GM19455 (cell line): ENCODE measurements around the gene CTNNA2.

Source experiments
- ATAC-seq: cut with Tn5 transposase; IDR thresholded peaks from one replicate; pipeline ENCODE4 v1.9.1; 2021; ENCODE audit not compliant: unreplicated experiment

The CTNNA2 gene

DNA sequence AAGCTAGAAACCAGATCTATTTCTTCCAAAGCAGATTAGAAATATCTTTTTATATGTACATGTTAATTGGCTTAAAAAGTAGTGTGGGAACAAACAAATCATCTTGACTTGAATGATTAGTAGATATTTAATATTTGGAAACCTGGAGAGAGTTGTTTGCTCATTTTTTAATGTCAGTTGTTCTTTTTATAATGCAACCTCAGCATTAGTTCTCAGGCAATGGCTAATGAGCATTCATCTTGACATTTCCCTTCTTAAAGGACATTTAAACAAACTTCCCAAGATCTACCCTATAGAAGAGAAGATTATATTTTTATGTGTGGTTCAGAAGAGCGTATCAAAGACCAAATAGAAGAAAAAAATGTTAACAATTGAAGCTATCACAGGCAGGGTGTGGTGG, 334.0 kb downstream of the CTNNA2 start:
- no peak for ATAC-seq

DNA sequence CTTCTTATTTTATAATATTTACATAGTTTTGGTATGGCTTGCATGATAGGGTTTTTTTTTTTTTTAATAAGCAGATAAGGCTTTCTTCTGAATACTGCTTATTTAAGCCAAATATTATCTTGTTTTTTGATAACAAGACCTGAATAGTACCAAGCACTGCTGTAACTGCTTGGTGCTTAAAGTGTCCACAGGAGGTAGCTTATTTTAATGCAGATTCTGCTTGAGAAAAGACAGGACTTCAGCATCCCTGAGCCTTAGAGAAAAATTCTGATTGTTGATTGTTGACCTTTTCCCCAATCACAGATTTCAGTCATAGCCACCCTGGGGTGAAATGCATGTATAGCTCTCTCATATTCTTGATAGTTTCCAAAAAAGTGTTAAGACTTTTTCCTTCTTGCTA, 336.4 kb downstream of the CTNNA2 start:
- no peak for ATAC-seq

DNA sequence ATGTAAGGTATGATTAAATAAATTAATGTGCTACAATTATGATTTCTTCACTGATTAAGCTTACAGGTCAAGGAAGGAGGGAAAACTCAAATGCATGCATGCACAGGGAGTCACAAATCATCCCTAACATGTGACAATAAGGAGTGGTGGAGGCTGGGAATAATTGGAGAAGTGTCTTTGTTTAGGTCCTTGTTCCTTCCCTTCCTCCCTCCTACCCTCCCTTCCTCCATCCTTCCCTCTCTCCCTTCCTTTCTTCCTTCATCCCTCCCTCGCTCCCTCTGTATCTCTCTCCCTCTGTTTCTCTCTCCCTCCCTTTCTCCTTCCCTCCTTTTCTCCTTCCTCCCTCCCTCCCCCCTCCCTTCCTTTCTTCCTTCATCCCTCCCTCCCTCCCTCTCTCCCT, 337.1 kb downstream of the CTNNA2 start:
- ATAC-seq: no peak

DNA sequence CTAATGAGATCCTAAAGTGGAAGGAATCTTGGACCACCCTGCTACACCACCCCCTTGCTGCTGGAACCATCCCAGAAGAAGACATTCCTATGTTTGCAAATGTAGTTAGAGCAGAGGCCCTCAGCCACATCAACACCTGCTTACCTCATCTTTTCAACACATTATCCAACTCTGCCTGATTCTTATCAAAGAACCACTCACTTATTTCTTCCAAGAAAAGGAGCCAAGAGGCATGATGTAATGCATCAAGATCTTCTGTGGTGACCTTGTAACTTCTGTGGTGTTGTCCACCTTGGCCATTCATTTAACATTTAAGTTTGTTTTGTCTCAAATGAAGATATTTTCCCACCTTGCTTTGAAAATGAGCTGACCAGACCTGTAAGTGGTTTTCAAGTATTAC, 338.1 kb downstream of the CTNNA2 start:
- no peak for ATAC-seq

DNA sequence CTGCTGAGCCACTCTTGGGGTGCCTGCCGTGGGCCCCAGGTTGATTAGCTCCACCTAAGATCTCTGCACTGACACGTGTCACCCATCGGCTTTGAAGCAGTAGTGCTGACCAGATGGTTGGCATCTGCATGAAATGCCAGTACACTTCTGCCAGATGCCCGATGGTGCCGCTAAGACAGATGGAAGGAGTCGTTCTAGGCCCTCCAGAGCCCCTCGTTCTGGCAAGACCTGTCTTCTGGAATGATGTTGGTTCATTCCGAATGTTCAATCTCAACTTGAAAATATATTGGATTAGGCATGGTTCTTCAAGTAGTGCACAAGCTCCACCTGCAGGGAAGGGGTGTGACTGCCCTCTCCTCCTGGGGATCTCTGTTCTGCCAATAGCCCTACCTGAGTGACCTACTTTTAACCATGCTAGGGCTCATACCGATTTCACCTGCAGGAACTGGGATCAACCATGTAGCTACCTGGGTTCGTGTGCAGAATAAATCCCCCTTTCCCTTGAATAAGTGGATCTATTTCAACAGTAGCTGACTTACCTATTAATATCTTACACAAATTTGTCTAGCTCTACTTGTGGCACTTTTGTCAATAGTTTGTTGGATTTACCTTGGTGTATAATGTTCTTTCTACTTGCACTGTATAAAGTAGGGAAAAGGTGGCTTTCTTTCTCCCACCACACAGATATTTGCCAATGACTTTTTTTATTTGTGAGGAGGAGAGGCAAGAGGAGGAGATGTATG, 342.6 kb downstream of the CTNNA2 start:
- no peak for ATAC-seq

DNA sequence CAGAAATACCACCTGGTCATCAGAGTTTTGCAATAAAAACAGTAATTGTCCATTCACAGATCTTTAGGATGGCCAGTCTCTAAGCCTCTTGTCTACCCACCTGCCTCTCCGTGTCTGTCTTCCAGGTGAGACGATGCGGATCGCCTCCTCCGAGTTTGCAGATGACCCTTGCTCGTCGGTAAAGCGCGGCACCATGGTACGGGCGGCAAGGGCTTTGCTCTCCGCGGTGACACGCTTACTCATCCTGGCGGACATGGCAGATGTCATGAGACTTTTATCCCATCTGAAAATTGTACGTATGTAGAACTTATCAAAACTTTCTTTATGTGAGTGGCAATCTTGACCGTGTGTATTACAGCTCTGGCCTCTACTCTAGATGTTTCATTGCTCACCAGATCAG, 345.0 kb downstream of the CTNNA2 start:
- no peak for ATAC-seq

DNA sequence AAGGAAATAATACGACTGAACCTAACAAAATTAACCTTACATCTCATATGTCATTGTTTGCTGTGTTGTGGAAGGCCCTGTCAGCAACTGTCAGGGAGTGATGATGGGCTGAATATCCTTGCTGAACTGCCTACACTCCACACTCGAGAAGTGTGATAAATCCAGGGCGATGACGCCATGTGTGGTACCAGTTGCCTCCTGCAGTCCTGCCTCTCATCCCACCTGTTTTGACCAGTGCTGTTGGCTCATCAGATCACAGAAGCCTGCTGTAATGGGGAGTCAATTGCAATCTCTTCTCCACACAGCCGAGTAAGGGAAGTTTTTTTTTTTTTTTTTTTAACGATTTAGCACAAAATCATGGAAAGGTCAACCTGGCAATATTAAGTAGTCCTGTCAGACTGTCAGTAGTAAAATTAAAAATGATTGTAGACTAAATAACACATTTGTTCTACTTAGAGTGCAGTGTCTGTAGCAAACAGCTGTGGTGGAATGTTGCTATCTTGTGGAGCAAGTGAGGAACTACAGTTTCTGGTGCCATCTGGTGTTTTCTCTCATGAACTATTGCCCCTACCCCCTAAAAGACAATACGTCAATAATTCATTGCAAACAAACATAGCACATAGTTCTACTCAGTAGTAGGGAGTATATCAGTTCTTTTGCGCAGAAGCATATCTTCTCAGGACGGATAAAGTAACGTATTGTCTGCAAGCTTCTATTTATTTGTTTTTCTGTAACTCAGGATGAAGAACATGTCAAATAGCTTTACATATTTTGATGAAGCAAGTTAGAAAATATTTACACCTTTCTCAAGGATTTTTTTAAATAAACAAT, 347.6 kb downstream of the CTNNA2 start:
- ATAC-seq: no peak

DNA sequence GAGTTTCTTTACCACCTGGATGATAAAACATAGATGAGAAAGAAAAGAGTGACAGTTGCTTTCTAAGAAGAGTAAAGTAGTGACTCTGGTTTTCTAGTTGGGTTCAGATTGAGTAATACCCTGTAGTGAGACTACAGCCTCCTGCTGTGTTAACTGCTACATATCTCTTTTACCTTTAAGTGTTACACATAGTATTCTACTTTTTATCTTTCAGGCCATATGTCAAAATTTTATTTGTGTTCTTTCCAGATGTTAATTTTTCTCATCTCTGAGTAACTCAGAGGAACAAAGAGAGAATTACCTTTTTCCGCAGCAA, 348.2 kb downstream of the CTNNA2 start:
- no peak for ATAC-seq

DNA sequence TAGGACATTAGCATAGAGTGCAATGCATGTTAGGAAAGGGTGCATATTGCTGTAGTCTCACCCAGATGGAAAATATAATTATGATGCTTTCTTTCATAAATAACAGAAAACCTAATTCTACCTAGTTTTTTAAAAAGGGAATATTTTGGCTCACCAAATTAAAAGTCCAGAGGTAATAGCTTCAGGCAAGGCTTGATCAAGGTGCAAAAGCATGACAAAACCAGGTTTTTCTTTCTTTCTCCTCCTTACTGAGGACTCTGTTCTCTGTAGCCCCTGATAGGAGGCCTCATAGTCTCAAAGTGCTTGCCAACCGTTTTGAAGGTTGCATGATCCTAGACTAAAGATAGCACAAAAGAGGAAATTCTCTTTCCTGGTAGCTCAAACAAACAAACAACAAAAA, 349.9 kb downstream of the CTNNA2 start:
- no peak for ATAC-seq

DNA sequence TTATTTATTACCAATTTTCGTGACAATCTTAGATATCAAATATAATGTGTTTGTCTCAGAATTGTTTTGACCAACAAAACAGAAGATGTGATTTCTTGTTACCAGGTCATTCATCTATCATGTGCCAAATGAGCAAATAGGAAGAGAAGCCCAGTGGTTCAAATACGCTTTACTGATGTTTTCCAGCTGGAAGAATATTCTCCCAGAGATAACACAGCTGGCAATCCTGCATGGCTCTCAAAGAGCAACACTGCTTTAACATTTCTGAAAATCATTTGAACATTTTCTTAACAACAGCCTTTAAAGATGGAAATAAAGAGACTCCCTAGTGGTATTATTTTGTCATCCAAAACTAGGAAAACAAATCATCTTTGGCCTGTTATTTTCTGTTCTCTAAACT, 359.8 kb downstream of the CTNNA2 start:
- no peak for ATAC-seq

DNA sequence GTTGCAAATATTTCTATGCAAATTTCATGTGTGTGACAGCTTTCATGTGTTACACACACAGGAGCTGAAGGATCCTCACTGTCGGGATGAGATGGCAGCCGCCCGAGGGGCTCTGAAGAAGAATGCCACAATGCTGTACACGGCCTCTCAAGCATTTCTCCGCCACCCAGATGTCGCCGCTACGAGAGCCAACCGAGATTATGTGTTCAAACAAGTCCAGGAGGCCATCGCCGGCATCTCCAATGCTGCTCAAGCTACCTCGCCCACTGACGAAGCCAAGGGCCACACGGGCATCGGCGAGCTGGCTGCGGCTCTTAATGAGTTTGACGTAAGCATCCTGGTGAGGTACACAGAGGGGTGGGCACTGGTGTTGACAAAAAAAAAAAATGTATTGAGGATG, 361.2 kb downstream of the CTNNA2 start:
- ATAC-seq: no peak

DNA sequence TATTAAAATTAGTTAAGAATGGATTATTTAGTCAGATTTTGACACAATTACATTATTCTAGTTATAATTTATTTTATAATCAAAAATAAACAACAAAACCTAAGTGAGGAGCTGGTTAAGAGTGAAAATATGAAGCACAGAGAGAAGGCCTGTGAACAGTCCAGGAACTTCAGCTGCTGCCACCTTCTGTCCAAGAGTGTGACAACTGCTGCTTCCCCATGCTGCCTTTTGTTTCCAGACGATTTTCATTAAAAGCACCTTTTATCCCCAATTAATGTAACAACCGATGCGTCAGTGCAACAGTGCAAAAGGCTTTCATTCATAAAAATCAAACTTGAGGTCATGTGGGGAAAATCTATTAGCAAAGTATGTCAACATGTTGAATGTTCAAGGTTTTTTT, 363.6 kb downstream of the CTNNA2 start:
- ATAC-seq: no peak

DNA sequence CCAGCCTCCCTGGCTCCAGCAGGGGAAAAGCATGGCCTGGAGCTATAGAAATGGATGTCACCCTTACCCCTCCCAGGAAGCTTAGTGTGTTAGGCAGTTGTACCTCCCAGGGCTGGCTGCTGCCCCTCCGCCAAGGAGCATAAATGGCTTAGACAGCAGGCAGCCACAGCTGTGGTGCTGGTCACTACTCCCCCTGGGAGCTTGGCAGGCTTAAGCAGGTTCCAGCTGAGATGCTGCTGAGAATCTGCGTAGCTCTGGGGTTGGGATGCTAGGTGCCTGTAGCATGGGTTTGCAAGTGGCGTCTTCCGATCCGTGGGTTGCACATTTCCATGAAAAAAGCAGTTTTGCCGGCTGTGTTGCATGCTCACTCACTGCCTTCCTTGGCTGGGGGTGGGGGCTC, 369.7 kb downstream of the CTNNA2 start:
- ATAC-seq: no peak

DNA sequence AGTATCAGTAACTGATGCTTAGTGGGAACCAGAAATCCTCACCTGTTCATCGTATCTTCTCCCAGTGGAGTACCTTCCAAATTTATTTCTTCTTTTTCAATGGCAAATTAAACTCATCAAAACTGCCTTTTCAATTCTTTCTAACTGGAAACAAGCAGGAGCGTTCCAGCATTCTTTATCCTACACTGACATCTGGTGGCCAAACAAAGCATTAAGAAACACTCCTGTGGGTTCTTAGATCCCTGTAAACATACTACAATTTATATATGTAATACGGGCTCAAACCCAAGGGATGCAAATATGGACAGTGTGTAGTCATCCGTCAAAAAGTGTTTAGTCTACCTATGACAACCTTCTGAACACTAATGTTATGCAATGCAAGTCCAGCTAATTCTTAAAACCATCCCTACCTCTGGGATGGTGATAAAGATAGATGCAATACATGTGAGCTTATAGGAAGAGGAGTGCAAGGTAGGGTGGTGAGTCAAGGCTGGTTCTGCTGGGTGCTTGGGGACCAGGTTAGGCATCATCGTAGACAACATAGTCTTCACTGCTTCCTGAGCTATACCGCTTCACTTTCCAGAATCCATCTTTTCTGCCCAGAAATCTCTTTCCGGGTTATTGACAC, 375.0 kb downstream of the CTNNA2 start:
- no peak for ATAC-seq

DNA sequence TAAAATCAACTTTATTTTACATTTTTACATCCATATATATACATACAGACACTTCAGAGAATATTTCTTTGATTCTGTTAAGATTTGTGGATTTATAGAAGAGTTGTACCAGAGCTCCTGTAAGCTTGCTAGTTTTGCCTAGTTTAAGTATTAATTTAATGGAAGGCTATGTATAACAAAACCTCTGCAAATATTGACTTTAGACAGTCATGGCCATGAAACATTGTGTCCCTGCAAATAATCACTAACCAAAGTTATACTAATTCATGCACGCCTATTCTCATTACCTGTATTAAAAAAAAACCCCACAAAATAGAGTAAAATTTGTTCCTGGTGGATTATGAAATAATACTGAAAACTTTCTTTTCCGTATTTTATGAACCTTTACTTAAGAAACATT, 379.3 kb downstream of the CTNNA2 start:
- ATAC-seq: no peak

DNA sequence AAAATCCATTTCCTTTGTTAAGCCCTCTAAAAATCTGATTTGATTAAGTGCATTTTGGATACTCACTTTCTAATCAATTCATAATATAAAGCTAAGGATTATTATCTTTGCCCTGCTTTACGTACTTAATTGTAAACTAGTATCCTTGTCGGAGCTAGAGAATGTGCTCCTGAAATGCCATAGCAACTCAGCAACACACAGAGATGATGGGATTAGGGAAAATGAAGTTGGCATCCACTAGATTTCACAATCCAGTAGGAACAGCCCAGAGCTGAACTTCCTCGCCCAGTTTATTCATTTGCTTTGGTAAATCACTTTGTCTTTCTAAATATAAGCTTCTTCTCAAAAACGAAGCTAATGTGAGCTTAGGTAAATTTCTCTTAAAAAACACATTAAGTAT, 386.3 kb downstream of the CTNNA2 start:
- no peak for ATAC-seq

DNA sequence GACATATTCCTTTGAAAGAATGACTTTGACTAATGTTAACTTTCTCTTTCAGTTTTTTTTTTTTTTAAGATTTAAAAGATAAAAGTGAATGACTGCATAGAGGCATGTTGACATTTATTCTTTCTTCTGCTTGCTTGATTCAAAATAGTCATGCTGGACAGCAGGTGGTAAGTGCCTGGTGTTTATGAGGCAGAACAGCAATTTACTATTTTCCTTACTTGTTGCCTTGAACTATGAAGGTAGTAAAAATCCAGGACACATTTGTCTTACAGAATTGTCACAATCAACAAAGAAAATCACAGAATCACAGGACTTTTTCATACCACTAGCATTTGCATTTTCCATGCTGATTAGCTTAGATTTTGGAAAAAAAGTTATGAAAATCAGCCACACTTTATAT, 388.3 kb downstream of the CTNNA2 start:
- no peak for ATAC-seq

DNA sequence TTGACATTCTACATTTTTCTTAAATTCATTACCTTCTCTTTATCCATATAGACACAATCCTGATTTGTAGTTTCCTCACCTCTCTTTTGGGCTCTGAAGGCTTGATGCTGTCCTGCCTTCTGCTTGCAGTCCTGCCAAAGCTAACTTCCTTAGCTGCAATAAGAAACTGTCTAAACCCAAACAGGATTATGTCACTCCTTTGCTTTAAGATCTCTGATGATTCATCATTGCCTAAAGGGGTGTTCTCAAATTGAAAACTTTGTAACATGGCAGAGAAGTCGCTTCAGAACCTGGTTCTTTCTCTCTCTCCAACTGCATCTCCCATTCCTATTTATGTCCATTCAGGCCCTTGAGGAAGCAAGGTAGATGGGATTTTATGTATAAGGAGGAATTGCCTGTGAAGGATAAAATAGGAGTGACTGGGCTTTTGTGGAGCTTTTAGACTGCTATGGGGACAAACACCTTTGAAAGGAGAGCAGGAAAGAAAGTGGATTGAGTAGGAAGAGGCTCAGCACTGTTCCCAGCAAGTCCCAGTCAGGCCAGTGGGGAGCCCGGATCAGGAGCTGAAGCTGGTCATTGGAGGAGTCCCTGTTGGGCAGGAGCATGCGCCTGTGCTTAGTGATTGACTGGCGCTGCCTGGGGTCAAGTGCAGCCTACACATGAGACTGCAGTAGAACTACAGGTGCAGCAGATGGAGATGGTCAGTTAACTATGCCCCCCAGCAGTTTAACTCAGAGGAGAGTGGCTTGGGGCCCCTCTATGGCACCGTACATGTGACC, 390.6 kb downstream of the CTNNA2 start:
- ATAC-seq: no peak

DNA sequence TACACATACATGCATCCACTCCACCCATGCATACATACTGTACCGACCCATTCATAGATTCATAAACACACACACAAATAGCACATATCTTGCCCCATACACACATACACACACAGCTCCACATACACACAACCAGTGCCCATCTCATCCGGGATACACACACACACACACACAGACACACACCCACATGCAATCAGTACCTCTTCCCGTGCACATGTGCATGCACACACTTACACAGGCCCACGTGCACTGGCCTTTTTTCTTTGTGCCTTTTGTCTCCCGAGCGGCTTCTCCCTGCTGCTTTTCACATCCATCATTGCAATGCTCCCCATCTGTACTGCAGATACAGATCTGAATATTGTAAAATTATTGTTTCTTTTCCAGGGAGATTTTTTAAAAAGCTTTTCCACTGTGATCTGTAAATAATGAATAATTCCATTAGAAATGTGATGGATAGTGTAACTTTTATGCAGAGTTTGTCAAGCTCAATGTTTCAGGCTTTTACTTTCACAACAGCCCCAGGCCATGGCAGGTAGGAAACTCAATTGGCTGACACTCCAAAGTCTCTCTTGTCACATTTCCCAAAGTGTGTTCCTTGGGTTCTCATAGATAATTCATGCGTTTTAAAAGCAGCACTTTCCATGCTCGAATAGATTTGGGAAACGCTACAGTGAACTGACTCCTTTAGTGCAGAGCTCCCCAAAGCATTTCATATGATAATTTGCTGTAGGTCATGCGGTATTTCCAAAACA, 393.5 kb downstream of the CTNNA2 start:
- ATAC-seq: no peak

DNA sequence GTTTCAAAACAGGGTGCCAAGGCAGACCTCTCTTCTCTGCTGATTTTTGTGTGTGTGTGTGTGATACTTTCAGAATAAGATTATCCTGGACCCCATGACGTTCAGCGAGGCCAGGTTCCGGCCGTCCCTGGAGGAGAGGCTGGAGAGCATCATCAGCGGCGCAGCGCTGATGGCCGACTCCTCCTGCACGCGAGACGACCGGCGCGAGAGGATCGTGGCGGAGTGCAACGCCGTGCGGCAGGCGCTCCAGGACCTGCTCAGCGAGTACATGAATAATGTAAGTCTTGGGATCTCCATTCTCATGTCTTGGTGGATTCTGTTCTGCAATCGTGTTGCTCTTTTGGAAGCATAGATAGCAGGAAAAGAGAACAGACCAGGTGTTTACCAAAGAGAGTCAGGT, 396.7 kb downstream of the CTNNA2 start:
- no peak for ATAC-seq

DNA sequence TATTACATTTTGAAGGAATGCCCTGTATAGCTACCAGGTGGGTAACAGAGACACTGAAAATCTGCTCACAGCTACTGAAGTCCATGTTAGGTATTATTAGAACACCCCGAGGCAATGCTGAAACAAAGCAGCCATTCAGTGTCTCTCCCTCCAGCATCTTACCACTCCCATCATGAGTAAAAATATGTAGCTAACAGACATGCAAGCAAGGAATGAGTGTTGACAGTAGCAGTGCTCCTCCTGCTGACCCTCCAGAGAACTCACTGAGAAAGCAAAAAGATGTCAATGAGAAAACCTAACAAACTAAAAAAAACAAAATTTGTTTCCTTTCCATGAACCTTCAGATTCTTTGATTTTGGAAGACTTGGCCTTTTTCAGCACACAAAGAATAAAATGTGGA, 397.8 kb downstream of the CTNNA2 start:
- ATAC-seq: no peak
